Measurements from ENCODE around the gene TSTD1. TPM values are rescaled to one million over a fixed set of nuclear protein-coding genes. Genes with fewer than 3 reads are reported as not detected.

The TSTD1 gene
- total and polyA plus RNA-seq, 2 of the 8 experiments (the other 6 are each of a cell fraction or from before 2014, with no cell fraction given) = 60.9 to 314 TPM

GRCh38 chr1:161083748-161084596, 45.2 kb upstream of the TSTD1 start:
- Histone ChIP-seq H3K23me2 (ENCODE audit: low read depth, low read length) (peaks cover under 1% of the 10 kb centered on the region; the same call in 1 of the 2 replicates), H3K4me2 (ENCODE audit: insufficient read depth in 1 of 2, low read depth in 2 of 2, low read length in 2 of 2) (no peak overlapping the region), H3K18ac (ENCODE audit: extremely low read depth, low read length) (no peak overlapping the region), H3K4ac (replicated peaks; ENCODE audit: insufficient read length, low read depth, low read length) (no peak overlapping the region), H3K27me3 (replicated peaks in 1 of 4; ENCODE audit: control insufficient read depth in 3 of 4, extremely low read depth in 1 of 4, insufficient read depth in 3 of 4, low read length in 3 of 4) (no peaks in the 10 kb centered on the region), H3K9me3 (ENCODE audit: insufficient read depth in 2 of 2, low read depth in 1 of 2, low read length in 1 of 2) (no peaks in the 10 kb centered on the region), H3K36me3 (ENCODE audit: control insufficient read depth in 2 of 4, insufficient read depth in 4 of 4, low read length in 3 of 4) (no peaks in the 10 kb centered on the region), H4K8ac (ENCODE audit: extremely low read depth, insufficient read depth, low read length) (no peak overlapping the region), H3K14ac (ENCODE audit: insufficient read length) (no peak overlapping the region), H3K79me1 (ENCODE audit: low read depth, low read length) (no peaks in the 10 kb centered on the region), H4K5ac (ENCODE audit: insufficient read length, low read depth, low read length) (no peak overlapping the region), H3K79me2 (ENCODE audit: control insufficient read depth in 1 of 2, insufficient read depth in 2 of 2, low read length in 2 of 2) (no peaks in the 10 kb centered on the region), H2AK5ac (ENCODE audit: low read depth, low read length) (no peak overlapping the region), H2BK120ac (replicated peaks; ENCODE audit: low read depth, low read length) (no peak overlapping the region), H3K9ac (replicated peaks in 1 of 4; ENCODE audit: extremely low read depth in 1 of 4, low read depth in 3 of 4, low read length in 3 of 4) (no peak overlapping the region), H4K91ac (replicated peaks; ENCODE audit: insufficient read length, low read length) (no peak overlapping the region), H2BK12ac (ENCODE audit: low read depth, low read length) (no peak overlapping the region), H3K56ac (replicated peaks; ENCODE audit: insufficient read length, low read depth, low read length) (no peak overlapping the region), H2BK5ac (ENCODE audit: low read depth, low read length) (no peak overlapping the region), H2AFZ (ENCODE audit: low read length) (no peak overlapping the region), H3K23ac (ENCODE audit: insufficient read length) (no peak overlapping the region), H3K27ac (ENCODE audit: low read depth, low read length) (no peak overlapping the region), H2BK15ac (ENCODE audit: low read length) (no peak overlapping the region), H3K4me3 (ENCODE audit: extremely low read depth in 1 of 4, insufficient read depth in 2 of 4, low read depth in 3 of 4, low read length in 4 of 4) (no peak overlapping the region), H4K20me1 (replicated peaks in 1 of 2; ENCODE audit: control insufficient read depth in 1 of 2, insufficient read depth in 2 of 2, low read length in 2 of 2) (no peaks in the 10 kb centered on the region), H3K4me1 (replicated peaks in 1 of 4; ENCODE audit: control insufficient read depth in 3 of 4, insufficient read depth in 4 of 4, low read length in 3 of 4) (peaks cover 0 to 6% (median 0%) of the 10 kb centered on the region in 4 experiments; a peak in 4 of 7 replicates), H2BK20ac (ENCODE audit: low read length) (no peak overlapping the region)
- DNase-seq (ENCODE audit: low read depth in 1 of 2, low spot score in 2 of 2) (no peak), FAIRE-seq (no peak)
- whole genome bisulfite sequencing, 2 experiments (ENCODE audit: extremely low coverage in 1 of 2, insufficient coverage in 1 of 2, insufficient read length in 1 of 2, insufficient replicate concordance in 2 of 2, low coverage in 1 of 2, low lambda C conversion rate in 2 of 2, missing lambda C conversion rate in 1 of 2) = 87% methylated on average over 9 of the region's 10 CpGs; no CpG with 5 or more reads in 1 of the 2 experiments
- ChIA-PET CTCF (ENCODE audit: partially characterized antibody) (interaction anchor here (1.1 to 17.8 kb wide), 6 partner anchors 12 to 42 kb away, joined by 3 to 282 read pairs (median 50); partner anchors contain the start of genes ARHGAP30 and KLHDC9), POLR2A (ENCODE audit: partially characterized antibody) (interaction anchor here (1.4 to 1.9 kb wide), 3 partner anchors 10 to 14 kb away, joined by 4 to 7 read pairs (median 5); partner anchors contain the start of genes ARHGAP30 and KLHDC9)
- TF ChIP-seq EP300 (IDR thresholded peaks at IDR 0.05; ENCODE audit: borderline replicate concordance in 1 of 2, low read depth in 2 of 2, low read length in 2 of 2) (no peak), ASH2L (IDR thresholded peaks at IDR 0.05; ENCODE audit: low read length) (no peak), SUZ12 (IDR thresholded peaks at IDR 0.05; ENCODE audit: low read length) (no peak), CBX8 (IDR thresholded peaks at IDR 0.05; ENCODE audit: borderline replicate concordance, low read depth, low read length) (no peak), TEAD4 (IDR thresholded peaks at IDR 0.05; ENCODE audit: low read depth, low read length) (no peak), YY1 (IDR thresholded peaks at IDR 0.05; ENCODE audit: low read depth, low read length) (no peak), MAFK (IDR thresholded peaks at IDR 0.05; ENCODE audit: low read depth, low read length) (no peak), ZNF274 (IDR thresholded peaks at IDR 0.05; ENCODE audit: borderline replicate concordance, extremely low read depth, low read length) (no peak), RNF2 (IDR thresholded peaks at IDR 0.05; ENCODE audit: borderline replicate concordance, low read depth, low read length, missing control alignments, poor library complexity, severe bottlenecking) (no peak), SP4 (IDR thresholded peaks at IDR 0.05; ENCODE audit: low read length) (no peak)

All from H1 (cell line).